K562 (cell line): Measurements from ENCODE around the gene EVC. TPM values are rescaled to one million over a fixed set of nuclear protein-coding genes. Genes with fewer than 3 reads are reported as not detected.

ENCODE experiments used
- ELF4 ChIP-seq: fragments of 450-650 bp; formaldehyde crosslinking; IDR thresholded peaks from 2 replicates; pipeline ENCODE4 v1.4.0; 2022; ENCODE audit warnings: missing genetic modification characterization
- LCOR ChIP-seq: sonication (generic); formaldehyde crosslinking; IDR thresholded peaks from 2 replicates; pipeline ENCODE4 v1.8.0; 2022; ENCODE audit warnings: mild to moderate bottlenecking, missing genetic modification reagents
- NFRKB ChIP-seq: fragments of 450-650 bp; IDR thresholded peaks from 2 replicates; pipeline ENCODE4 v1.6.1; 2016; ENCODE audit warnings: low read depth
- RBM39 ChIP-seq: fragments of 200-400 bp; formaldehyde crosslinking; optimal IDR thresholded peaks from 2 replicates; pipeline ENCODE3; 2018; ENCODE audit warnings: low read depth, low read length
- TAL1 ChIP-seq: fragments of 450-650 bp; IDR thresholded peaks from 2 replicates; pipeline ENCODE4 v1.6.1; 2016; ENCODE audit warnings: mild to moderate bottlenecking
- TEAD2 ChIP-seq: fragments of 450-650 bp; IDR thresholded peaks from 2 replicates; pipeline ENCODE4 v1.6.1; 2016; ENCODE audit warnings: missing genetic modification characterization, control low read depth, missing compliant biosample characterization
- ZNF778 ChIP-seq: fragments of 450-650 bp; formaldehyde crosslinking; IDR thresholded peaks from 2 replicates; pipeline ENCODE4 v1.4.0; 2020; ENCODE audit warnings: mild to moderate bottlenecking, moderate library complexity
- polyA plus RNA-seq, 8 experiments: library from polyadenylated mRNA; depleted of rRNA in 4 of 8; stranded (reverse) in 5 of 8; unstranded in 3 of 8; fragments of >200 nt; fragmentation: Nextera tagmentation in 2 of 8; fragmentation: Illumina TruSeq in 1 of 8; extraction: Ambion mirVana in 2 of 8; extraction: Trizol in 1 of 8; gene quantifications; 2 replicates each; pipeline versions ENCODE4 v1.2.1 to v1.2.3, GENCODE V29; 2011 to 2014; ENCODE audit warnings: inconsistent platforms in 1 of 8, missing spikeins in 1 of 8
- total RNA-seq, 7 experiments: library from RNA; depleted of rRNA in 6 of 7; stranded (reverse); fragments of >200 nt in 6 of 7; fragmentation: Illumina TruSeq in 2 of 7; extraction: Trizol in 2 of 7; gene quantifications; 2 replicates each; pipeline versions ENCODE4 v1.2.1 to v1.2.3, GENCODE V29; 2011 to 2021; ENCODE audit warnings: low replicate concordance in 1 of 7
- TF ChIP-seq, protein P1 (sequence below), 2 experiments: fragments of 450-650 bp; IDR thresholded peaks; 2 replicates each; pipeline ENCODE4 v1.6.1; 2016; ENCODE audit warnings: mild to moderate bottlenecking in 2 of 2, borderline replicate concordance in 1 of 2, low read depth in 1 of 2, moderate library complexity in 1 of 2
- TF ChIP-seq, protein P2 (sequence below), 2 experiments: fragments of 200-800 bp in 1 of 2; sonication (Bioruptor generic) in 1 of 2; sonication (generic) in 1 of 2; formaldehyde crosslinking in 1 of 2; IDR thresholded peaks in 1 of 2; conservative IDR thresholded peaks in 1 of 2; 2 replicates each; pipeline versions ENCODE4 v1.5.0 to v1.6.1; 2016 to 2020; ENCODE audit warnings: missing compliant biosample characterization in 1 of 2, missing genetic modification characterization in 1 of 2, missing genetic modification reagents in 1 of 2

Gene EVC
- total and polyA plus RNA-seq, 9 of the 15 experiments (the other 6 are each of a cell fraction or from before 2014, with no cell fraction given): 0.03 to 3.2 (median 1.1) TPM

DNA sequence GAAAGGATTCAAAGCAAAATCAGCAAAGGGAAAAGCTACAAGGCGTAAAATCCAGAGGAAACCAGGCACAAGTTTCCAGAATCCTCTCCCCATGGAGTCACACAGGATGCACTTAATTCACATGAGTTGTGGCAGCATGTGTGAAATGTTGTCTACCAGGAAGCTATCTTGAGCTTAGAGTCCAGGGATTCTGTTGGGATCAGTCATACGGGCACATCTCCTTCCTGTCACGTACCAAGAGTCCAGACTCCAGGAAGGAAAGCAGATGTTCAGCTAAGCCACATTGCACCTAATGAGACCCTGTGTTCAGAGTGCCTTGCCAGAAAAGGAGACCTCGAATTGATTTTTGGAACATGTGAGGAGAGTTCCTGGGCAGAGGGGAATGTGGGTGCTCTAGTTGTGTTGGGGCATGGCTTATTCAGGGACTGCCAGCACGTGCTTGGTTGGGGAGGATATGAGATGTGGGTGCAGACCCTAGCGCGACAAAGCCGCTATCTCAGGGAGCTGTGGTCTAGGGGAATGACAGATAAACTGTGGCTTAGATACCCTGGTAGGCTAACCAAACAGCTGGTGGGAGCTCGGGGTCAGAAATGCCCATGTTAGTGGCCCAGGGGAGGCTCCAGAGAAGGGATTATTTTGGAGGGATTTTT lies 70.0 kb downstream of the EVC start (continued):
- TF ChIP-seq, protein P1, sequence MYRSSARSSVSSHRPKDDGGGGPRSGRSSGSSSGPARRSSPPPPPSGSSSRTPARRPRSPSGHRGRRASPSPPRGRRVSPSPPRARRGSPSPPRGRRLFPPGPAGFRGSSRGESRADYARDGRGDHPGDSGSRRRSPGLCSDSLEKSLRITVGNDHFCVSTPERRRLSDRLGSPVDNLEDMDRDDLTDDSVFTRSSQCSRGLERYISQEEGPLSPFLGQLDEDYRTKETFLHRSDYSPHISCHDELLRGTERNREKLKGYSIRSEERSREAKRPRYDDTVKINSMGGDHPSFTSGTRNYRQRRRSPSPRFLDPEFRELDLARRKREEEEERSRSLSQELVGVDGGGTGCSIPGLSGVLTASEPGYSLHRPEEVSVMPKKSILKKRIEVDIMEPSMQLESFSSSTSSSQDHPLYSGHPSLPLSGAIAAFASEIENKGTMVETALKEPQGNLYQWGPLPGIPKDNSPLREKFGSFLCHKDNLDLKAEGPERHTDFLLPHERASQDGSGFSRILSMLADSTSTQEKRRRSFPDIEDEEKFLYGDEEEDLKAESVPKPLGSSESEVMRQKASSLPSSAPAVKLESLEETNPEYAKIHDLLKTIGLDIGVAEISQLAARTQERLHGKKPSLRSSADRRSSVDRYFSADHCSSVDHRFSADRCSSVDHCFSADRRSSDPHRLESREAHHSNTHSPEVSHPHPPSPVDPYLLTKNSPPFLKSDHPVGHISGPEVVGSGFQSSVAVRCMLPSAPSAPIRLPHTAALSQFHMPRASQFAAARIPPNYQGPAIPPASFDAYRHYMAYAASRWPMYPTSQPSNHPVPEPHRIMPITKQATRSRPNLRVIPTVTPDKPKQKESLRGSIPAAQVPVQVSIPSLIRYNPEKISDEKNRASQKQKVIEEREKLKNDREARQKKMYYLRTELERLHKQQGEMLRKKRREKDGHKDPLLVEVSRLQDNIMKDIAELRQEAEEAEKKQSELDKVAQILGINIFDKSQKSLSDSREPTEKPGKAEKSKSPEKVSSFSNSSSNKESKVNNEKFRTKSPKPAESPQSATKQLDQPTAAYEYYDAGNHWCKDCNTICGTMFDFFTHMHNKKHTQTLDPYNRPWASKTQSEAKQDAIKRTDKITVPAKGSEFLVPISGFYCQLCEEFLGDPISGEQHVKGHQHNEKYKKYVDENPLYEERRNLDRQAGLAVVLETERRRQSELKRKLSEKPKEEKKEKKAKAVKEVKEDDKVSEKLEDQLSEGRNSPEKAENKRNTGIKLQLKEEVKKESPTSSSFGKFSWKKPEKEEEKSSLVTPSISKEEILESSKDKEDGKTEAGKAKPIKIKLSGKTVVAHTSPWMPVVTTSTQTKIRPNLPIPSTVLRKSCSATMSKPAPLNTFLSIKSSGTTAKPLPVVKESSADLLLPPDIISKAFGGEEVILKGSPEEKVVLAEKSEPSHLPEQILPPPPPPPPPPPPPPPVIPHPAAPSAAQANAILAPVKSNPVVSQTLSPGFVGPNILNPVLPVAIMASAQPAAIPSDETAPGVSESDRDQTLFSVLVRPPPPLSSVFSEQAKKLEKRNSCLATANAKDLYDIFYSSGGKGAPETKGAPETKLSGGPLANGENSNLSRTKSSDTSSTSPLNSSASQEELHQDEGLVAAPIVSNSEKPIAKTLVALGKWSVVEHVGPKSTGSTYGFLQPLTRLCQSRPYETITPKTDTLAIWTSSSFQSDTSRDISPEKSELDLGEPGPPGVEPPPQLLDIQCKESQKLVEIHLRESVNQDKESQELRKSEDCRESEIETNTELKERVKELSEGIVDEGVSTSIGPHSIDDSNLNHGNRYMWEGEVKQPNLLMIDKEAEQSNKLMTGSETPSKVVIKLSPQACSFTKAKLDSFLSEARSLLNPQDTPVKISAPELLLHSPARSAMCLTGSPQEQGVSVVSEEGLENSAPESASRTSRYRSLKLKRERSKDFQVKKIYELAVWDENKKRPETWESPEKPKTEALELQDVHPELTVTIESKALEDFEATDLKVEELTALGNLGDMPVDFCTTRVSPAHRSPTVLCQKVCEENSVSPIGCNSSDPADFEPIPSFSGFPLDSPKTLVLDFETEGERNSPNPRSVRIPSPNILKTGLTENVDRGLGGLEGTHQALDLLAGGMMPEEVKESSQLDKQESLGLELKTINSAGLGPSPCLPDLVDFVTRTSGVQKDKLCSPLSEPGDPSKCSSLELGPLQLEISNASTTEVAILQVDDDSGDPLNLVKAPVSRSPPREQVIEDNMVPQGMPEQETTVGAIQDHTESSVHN (IDR thresholded peaks at IDR 0.05; ENCODE audit: borderline replicate concordance in 1 of 2, low read depth in 1 of 2): no peak
- TF ChIP-seq NFRKB (no peak), RBM39 (no peak), TEAD2 (tag) (no peak), TAL1 (no peak), ELF4 (CRISPR knock-in tag) (no peak), LCOR (CRISPR knock-in tag) (no peak), ZNF778 (CRISPR knock-in tag) (no peak)
- TF ChIP-seq, protein P2, sequence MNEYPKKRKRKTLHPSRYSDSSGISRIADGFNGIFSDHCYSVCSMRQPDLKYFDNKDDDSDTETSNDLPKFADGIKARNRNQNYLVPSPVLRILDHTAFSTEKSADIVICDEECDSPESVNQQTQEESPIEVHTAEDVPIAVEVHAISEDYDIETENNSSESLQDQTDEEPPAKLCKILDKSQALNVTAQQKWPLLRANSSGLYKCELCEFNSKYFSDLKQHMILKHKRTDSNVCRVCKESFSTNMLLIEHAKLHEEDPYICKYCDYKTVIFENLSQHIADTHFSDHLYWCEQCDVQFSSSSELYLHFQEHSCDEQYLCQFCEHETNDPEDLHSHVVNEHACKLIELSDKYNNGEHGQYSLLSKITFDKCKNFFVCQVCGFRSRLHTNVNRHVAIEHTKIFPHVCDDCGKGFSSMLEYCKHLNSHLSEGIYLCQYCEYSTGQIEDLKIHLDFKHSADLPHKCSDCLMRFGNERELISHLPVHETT (CRISPR knock-in tag; conservative IDR thresholded peaks at IDR 0.05 in 1 of 2, IDR thresholded peaks at IDR 0.05 in 1 of 2): no peak
- TF ChIP-seq, all 486 proteins: peak for 0
